DND-41 (cell line): ENCODE results near the gene FBXL5.

Experiments used
- CTCF ChIP-seq: IDR thresholded peaks from 2 replicates; pipeline ENCODE4 v1.5.1; 2012; ENCODE audit warnings: borderline replicate concordance, low read length, moderate library complexity, mild to moderate bottlenecking; ENCODE audit not compliant: poor library complexity, severe bottlenecking; ENCODE audit errors: extremely low read depth
- EZH2 ChIP-seq: IDR thresholded peaks from 3 replicates; pipeline ENCODE4 v1.6.1; 2012; ENCODE audit warnings: borderline replicate concordance, low read depth, mild to moderate bottlenecking, moderate library complexity, low read length, inconsistent platforms; ENCODE audit not compliant: severe bottlenecking

DNA sequence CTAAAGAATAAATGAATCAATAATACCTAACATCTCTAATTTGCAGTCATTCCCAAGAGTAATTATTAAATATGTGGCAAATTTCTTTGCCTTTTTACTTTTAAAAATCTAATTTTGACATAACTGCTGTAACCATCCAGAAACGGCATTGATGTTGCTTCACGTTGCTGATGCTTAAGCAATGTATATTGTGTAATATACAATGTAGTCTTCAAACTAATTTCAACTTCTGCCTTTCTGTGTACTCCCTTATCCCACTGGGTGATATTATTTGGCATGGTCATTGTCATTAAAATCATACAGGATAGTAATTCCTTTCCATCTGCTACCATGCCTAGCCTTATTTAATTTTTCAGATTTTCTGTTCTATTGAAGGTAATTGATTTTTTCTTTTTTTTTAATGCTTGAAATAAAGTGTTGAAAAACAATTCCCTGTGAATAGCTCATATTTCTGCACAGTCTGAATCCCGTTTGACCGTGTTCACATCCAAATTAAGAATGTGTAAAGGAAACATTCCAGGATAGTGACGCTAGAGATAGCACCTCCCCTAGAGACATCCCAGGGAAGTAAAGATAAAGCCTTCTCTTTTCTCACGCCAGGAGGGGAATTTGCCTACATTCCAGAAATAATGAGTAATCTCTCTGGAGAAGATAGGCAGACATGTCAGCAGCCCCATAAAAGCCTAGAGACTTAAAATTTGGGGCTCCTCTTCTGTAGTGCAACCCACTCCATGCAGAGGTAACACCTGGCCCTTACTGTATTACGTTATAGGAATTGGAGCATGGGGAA, 35.1 kb upstream of the FBXL5 start:
- TF ChIP-seq CTCF (no peak), EZH2 (no peak)
